ENCODE measurements around the gene ITGB8. TPM values are rescaled to one million over a fixed set of nuclear protein-coding genes. Genes with fewer than 3 reads are reported as not detected.

The ITGB8 gene
- total RNA-seq, 2 donors from 2014 or later, result 22.1 to 38.6 TPM

DNA sequence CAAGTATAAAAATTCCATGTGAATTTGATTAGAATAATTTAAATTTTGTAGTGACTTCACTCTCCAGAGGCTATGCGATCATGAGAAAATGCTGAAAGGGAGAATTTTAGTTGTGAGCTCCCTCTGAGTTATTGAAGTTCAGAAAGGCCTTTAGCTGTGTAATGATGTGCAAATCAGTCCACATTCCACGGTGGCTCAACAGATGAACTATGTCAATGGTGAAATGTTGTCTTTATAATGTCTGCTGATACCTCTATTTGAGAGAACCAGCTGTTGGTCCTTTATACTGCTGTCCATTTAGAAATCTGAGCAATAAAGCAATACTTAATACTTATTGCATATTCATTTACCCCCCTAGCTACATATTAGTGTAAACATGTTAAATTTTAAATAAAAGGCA is 7.1 kb upstream of the ITGB8 start:
- Histone ChIP-seq H3K4me1 (peaks cover 14% of the 10 kb centered on the region), H3K9me3 (no peaks in the 10 kb centered on the region), H3K36me3 (replicated peaks in 1 of 2; ENCODE audit: insufficient read depth in 1 of 2, low read depth in 2 of 2) (no peaks in the 10 kb centered on the region), H3K27me3 (no peaks in the 10 kb centered on the region), H3K4me3 (no peak overlapping the region), H3K27ac (no peak overlapping the region)
- WGBS, 2 donors, result 76 to 81% methylated on average over 2 of the region's 2 CpGs
- ATAC-seq, result no peak
- intact Hi-C loops (cut with DNase I), result no loop called here
- no peak for DNase-seq
- no peak for TF ChIP-seq POLR2A (IDR thresholded peaks at IDR 0.05)
- TF ChIP-seq, protein P1, sequence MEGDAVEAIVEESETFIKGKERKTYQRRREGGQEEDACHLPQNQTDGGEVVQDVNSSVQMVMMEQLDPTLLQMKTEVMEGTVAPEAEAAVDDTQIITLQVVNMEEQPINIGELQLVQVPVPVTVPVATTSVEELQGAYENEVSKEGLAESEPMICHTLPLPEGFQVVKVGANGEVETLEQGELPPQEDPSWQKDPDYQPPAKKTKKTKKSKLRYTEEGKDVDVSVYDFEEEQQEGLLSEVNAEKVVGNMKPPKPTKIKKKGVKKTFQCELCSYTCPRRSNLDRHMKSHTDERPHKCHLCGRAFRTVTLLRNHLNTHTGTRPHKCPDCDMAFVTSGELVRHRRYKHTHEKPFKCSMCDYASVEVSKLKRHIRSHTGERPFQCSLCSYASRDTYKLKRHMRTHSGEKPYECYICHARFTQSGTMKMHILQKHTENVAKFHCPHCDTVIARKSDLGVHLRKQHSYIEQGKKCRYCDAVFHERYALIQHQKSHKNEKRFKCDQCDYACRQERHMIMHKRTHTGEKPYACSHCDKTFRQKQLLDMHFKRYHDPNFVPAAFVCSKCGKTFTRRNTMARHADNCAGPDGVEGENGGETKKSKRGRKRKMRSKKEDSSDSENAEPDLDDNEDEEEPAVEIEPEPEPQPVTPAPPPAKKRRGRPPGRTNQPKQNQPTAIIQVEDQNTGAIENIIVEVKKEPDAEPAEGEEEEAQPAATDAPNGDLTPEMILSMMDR (IDR thresholded peaks at IDR 0.05), result no peak

DNA sequence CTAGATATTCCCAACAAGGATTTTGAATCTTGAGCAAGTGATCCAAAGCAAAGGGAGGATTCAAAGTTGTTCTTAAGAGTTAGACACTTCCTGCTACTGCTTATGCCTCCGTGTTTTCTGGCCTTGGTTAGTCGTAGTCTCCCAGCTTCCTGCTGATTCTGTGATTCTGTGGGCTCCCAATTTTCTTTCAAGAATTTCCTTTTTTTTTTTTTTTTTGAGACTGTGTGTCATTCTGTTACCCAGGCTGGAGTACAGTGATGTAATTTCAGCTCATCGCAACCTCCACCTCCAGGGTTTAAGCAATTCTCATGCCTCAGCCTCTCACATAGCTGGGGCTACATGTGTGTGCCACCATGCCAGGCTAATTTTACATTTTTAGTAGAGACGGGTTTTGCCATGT is 4.4 kb upstream of the ITGB8 start:
- Histone ChIP-seq H3K36me3 (replicated peaks in 1 of 2; ENCODE audit: insufficient read depth in 1 of 2, low read depth in 2 of 2) (no peaks in the 10 kb centered on the region), H3K4me1 (peaks cover 23% of the 10 kb centered on the region), H3K4me3 (no peak overlapping the region), H3K27ac (no peak overlapping the region), H3K27me3 (no peaks in the 10 kb centered on the region), H3K9me3 (no peaks in the 10 kb centered on the region)
- WGBS, 2 donors, result 86 to 88% methylated on average over 4 of the region's 4 CpGs
- TF ChIP-seq, protein P1 (IDR thresholded peaks at IDR 0.05), result no peak
- TF ChIP-seq POLR2A (IDR thresholded peaks at IDR 0.05), result no peak
- intact Hi-C loops (cut with DNase I), result no loop called here
- DNase-seq, result no peak
- ATAC-seq, result no peak

DNA sequence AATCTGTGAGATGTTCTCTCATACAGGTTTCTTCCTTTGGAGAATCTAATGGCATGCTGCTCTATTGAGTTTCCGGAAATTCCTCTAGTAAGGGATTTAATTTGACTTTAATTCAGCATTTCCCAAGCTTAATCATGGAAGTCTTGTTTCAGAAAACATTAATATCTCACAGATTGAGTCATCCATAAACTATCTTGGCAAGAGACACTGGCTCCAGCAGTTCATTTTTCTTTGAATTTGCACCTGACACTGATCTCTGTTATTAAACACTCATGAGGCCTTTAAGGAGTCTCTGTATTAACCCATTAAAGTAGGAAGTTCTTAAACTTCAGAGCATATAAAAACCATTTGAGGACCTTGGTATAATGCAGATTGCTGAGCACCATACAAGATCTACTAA is 3.6 kb upstream of the ITGB8 start:
- 32 to 38% methylated on average over 1 of the region's 1 CpG for WGBS, 2 donors

DNA sequence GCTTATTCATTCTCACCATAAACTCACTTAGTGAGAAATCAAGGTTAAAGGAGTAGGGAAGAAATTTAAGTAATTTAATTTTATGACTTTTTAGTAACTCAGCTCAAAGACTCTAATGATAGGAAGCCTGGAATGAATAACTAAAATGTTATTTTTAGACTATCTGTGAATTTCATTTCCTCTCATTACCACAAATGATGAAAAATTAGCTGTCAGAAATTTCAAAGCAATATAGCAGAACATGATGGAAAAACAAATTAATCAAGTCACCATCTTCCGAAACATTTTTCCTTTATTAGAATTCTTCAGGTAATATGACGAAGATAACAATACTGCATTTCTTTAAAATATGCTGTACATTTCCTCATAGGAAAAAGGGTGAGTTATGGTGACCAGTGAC is 2.7 kb upstream of the ITGB8 start:
- Histone ChIP-seq H3K27ac (peak overlapping the region in 3 of 4 donors; percentile 95 to 99 (median 96)), H3K36me3 (replicated peaks in 1 of 2; ENCODE audit: insufficient read depth in 1 of 2, low read depth in 2 of 2) (no peaks in the 10 kb centered on the region)

More for the DNA sequence above, 3.6 kb upstream of the ITGB8 start:
- peak overlapping the region in 1 of 4 donors; percentile 52 for H3K27ac ChIP-seq
- H3K27me3 ChIP-seq, result no peaks in the 10 kb centered on the region
- DNase-seq (no peak), ATAC-seq (no peak)
- no peak overlapping the region for H3K4me3 ChIP-seq
- intact Hi-C loops (cut with DNase I), result no loop called here
- TF ChIP-seq, protein P1 (IDR thresholded peaks at IDR 0.05), result no peak
- no peak for TF ChIP-seq POLR2A (IDR thresholded peaks at IDR 0.05)
- no peaks in the 10 kb centered on the region for H3K9me3 ChIP-seq
- H3K4me1 ChIP-seq, result peaks cover 29% of the 10 kb centered on the region
- H3K36me3 ChIP-seq (replicated peaks in 1 of 2; ENCODE audit: insufficient read depth in 1 of 2, low read depth in 2 of 2), result no peaks in the 10 kb centered on the region

DNA sequence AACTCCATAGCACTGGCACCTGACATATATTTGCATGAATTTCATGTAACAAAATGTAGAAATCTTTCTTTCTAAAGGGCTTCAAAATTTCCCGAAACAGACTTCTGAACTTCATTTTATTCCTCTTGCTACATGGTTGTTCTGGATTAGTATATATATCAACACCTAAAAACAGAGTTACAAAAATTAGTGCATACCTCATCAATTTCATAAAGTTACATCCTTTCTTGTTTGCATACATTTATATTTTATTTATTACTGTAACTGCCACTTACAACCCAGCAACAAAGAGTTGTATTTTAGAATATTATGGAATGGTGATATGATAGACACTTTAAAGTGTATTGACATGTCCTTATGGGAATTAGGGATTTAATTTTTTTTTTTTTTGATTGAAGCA is 2.0 kb upstream of the ITGB8 start:
- ATAC-seq (no peak), DNase-seq (no peak)
- Histone ChIP-seq H3K4me1 (peaks cover 29% of the 10 kb centered on the region), H3K4me3 (no peak overlapping the region), H3K27me3 (no peaks in the 10 kb centered on the region), H3K27ac (peak overlapping the region in 3 of 4 donors; percentile 95 to 99 (median 96)), H3K36me3 (replicated peaks in 1 of 2; ENCODE audit: insufficient read depth in 1 of 2, low read depth in 2 of 2) (no peaks in the 10 kb centered on the region), H3K9me3 (no peaks in the 10 kb centered on the region)
- 100% methylated on average over 1 of the region's 1 CpG for WGBS, 2 donors
- no peak for TF ChIP-seq POLR2A (IDR thresholded peaks at IDR 0.05)
- TF ChIP-seq, protein P1 (IDR thresholded peaks at IDR 0.05), result no peak
- intact Hi-C loops (cut with DNase I), result no loop called here

More for the DNA sequence above, 2.7 kb upstream of the ITGB8 start:
- H3K9me3 ChIP-seq, result no peaks in the 10 kb centered on the region
- peaks cover 29% of the 10 kb centered on the region for H3K4me1 ChIP-seq
- TF ChIP-seq POLR2A (IDR thresholded peaks at IDR 0.05), result no peak
- TF ChIP-seq, protein P1 (IDR thresholded peaks at IDR 0.05), result no peak
- H3K4me3 ChIP-seq, result no peak overlapping the region
- intact Hi-C loops (cut with DNase I), result no loop called here
- no peaks in the 10 kb centered on the region for H3K27me3 ChIP-seq
- 75 to 82% methylated on average over 2 of the region's 2 CpGs for WGBS, 2 donors
- DNase-seq, result no peak
- no peak for ATAC-seq
